ENCODE results near the gene RASGRF1.
"Not testable (repeated sequence)": the region's sequence is repeated elsewhere in the genome, so short reads cannot be mapped to it uniquely, and the experiment has no call there.

The RASGRF1 gene

GRCh38 chr15:78947506-78947905, 143.1 kb downstream of the RASGRF1 start:
- DNase-seq, result no peak

- DNase-seq, result no peak
Measured at GRCh38 chr15:78946493-78946892, 144.1 kb downstream of the RASGRF1 start.

- peak; percentile 76 for DNase-seq
Measured at GRCh38 chr15:78944669-78945407, 145.7 kb downstream of the RASGRF1 start, which contains the start of gene CTSH. Gene CTSH, minus strand, starts transcription at chr15:78945046. Its CDS starts 65 bp downstream, at chr15:78944981.

GRCh38 chr15:78944202-78944625, 146.4 kb downstream of the RASGRF1 start:
- no peak for DNase-seq

- peak; percentile 67 for DNase-seq
Measured at GRCh38 chr15:78943692-78944091, 146.9 kb downstream of the RASGRF1 start.

- no peak for DNase-seq
Measured at GRCh38 chr15:78942741-78943140, 147.8 kb downstream of the RASGRF1 start.

GRCh38 chr15:78938658-78939488, 151.7 kb downstream of the RASGRF1 start:
- no peak for DNase-seq

GRCh38 chr15:78937132-78937739, 153.3 kb downstream of the RASGRF1 start:
- no peak for DNase-seq

GRCh38 chr15:78934655-78935023, 155.9 kb downstream of the RASGRF1 start:
- no peak for DNase-seq

- peak; percentile 89 for DNase-seq
Measured at GRCh38 chr15:78933823-78934654, 156.5 kb downstream of the RASGRF1 start.

- DNase-seq, result no peak
Measured at GRCh38 chr15:78933187-78933822, 157.3 kb downstream of the RASGRF1 start.

GRCh38 chr15:78932258-78932808, 158.2 kb downstream of the RASGRF1 start:
- DNase-seq, result no peak

- DNase-seq, result no peak
Measured at GRCh38 chr15:78931439-78932257, 158.9 kb downstream of the RASGRF1 start.

- peak; percentile 67 for DNase-seq
Measured at GRCh38 chr15:78930577-78931388, 159.8 kb downstream of the RASGRF1 start.

- no peak for DNase-seq
Measured at GRCh38 chr15:78929536-78930264, 160.9 kb downstream of the RASGRF1 start.

- no peak for DNase-seq
Measured at GRCh38 chr15:78928616-78929093, 161.9 kb downstream of the RASGRF1 start.

GRCh38 chr15:78928176-78928575, 162.4 kb downstream of the RASGRF1 start:
- not testable (repeated sequence) for DNase-seq

- no peak for DNase-seq
Measured at GRCh38 chr15:78927077-78927790, 163.3 kb downstream of the RASGRF1 start.

All from femur (tissue), 1 donor.